ENCODE data around the gene ACER2.

ACER2 gene

GRCh38 chr9:19486803-19487202, 78.0 kb downstream of the ACER2 start:
- ChIA-PET CTCF (interaction anchor here (0.6 kb wide), 1 partner anchor 1470 kb away, joined by 3 read pairs; no protein-coding TSS in a partner anchor), POLR2A (ENCODE audit: low non-redundant PET) (no interaction called here)
- TF ChIP-seq, protein P1, sequence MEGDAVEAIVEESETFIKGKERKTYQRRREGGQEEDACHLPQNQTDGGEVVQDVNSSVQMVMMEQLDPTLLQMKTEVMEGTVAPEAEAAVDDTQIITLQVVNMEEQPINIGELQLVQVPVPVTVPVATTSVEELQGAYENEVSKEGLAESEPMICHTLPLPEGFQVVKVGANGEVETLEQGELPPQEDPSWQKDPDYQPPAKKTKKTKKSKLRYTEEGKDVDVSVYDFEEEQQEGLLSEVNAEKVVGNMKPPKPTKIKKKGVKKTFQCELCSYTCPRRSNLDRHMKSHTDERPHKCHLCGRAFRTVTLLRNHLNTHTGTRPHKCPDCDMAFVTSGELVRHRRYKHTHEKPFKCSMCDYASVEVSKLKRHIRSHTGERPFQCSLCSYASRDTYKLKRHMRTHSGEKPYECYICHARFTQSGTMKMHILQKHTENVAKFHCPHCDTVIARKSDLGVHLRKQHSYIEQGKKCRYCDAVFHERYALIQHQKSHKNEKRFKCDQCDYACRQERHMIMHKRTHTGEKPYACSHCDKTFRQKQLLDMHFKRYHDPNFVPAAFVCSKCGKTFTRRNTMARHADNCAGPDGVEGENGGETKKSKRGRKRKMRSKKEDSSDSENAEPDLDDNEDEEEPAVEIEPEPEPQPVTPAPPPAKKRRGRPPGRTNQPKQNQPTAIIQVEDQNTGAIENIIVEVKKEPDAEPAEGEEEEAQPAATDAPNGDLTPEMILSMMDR (conservative IDR thresholded peaks at IDR 0.05; ENCODE audit: low read depth) = no peak
- no peak for DNase-seq (ENCODE audit: low spot score)
- no peak overlapping the region for H3K27ac ChIP-seq

DNA sequence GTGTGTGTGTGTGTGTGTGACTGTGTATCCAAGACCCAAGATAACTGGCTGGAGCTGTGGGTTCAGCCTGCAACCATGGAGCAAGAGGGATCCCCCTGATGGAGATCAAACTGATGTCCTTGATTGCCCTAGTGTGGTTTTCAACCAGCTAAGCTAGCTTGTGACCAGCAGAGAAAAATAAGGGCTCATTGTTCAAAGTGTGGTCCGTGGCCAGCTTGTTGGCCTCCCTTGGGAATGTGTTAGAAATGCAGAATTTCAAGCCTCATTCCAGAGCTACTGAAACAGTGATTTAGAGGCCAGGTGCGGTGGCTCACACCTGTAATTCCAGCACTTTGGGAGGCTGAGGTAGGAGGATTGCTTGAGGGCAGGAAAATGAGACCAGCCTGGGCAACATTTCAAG, 79.9 kb downstream of the ACER2 start:
- TF ChIP-seq, protein P1 (conservative IDR thresholded peaks at IDR 0.05; ENCODE audit: low read depth) = no peak
- no peak overlapping the region for H3K27ac ChIP-seq
- CTCF ChIA-PET = interaction anchor here (0.6 to 0.8 kb wide), 2 partner anchors 24 to 226 kb away, joined by 3 to 4 read pairs; no protein-coding TSS in a partner anchor
- DNase-seq (ENCODE audit: low spot score) = no peak
- POLR2A ChIA-PET (ENCODE audit: low non-redundant PET) = no interaction called here

- CTCF ChIA-PET = no interaction called here
- H3K27ac ChIP-seq = no peak overlapping the region
- no peak for DNase-seq (ENCODE audit: low spot score)
- TF ChIP-seq, protein P1 (conservative IDR thresholded peaks at IDR 0.05; ENCODE audit: low read depth) = no peak
- POLR2A ChIA-PET (ENCODE audit: low non-redundant PET) = no interaction called here
Measured at GRCh38 chr9:19490269-19490668, 81.5 kb downstream of the ACER2 start.

DNA sequence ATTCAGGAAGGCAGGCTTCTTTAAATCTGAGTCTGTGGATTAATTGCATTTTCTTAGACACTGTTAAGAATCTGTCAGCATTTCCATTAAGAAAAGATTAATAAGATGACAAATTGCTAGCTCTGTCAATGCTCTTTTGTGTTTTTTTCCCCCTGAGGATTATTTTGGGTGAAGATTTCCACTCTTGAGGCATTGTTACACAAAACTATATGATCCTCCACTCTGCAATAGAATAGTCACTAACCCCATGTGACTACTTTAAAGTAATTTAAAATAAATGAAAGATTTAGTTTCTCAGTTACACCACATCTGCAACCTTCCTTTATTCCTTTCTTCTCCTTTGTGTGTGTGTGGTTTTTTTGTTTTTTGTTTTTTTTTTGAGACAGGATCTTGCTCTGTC, 82.0 kb downstream of the ACER2 start:
- H3K27ac ChIP-seq = no peak overlapping the region
- POLR2A ChIA-PET (ENCODE audit: low non-redundant PET) = no interaction called here
- CTCF ChIA-PET = interaction anchor here (0.6 kb wide), 2 partner anchors 733 to 1451 kb away, joined by 5 to 6 read pairs; no protein-coding TSS in a partner anchor
- TF ChIP-seq, protein P1 (conservative IDR thresholded peaks at IDR 0.05; ENCODE audit: low read depth) = no peak
- DNase-seq (ENCODE audit: low spot score) = no peak

GRCh38 chr9:19492775-19493173, 84.0 kb downstream of the ACER2 start:
- TF ChIP-seq, protein P1 (conservative IDR thresholded peaks at IDR 0.05; ENCODE audit: low read depth) = no peak
- POLR2A ChIA-PET (ENCODE audit: low non-redundant PET) = no interaction called here
- CTCF ChIA-PET = interaction anchor here (0.6 to 0.8 kb wide), 4 partner anchors 32 to 453 kb away, joined by 3 to 4 read pairs (median 4); no protein-coding TSS in a partner anchor
- no peak for DNase-seq (ENCODE audit: low spot score)
- H3K27ac ChIP-seq = no peak overlapping the region

DNA sequence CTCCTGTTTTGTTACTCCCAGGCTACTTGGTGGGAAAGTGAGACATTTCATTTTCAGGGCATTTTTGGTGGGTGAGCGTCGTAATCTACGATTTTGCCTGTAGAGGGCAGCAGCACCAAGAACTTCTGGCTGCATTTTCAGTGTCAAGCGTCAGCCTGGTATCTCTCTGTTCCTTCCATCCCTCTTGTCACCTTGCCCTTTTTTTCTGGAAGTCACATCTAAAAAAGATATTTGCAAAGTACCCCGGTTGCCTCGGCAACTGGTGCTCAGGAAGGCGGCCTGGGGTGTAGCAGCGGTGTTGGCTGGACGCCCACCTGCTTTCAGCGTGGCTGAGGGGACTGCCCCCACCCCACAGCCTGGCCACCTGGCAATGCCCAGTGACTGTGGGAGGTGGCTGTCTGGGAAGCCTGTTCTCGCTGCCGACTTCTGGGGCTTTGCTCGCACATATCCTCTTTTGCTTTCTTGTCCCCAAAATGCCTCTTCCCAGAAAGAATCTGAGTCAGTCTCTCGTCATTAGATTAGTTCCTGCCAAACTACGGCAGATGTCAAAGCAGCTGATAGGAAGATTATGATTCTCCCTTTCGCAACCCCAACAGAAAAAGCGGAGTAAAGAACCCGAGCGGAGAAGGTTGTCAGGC, 84.5 kb downstream of the ACER2 start:
- DNase-seq (ENCODE audit: low spot score) = peak; percentile 59
- H3K27ac ChIP-seq = peak overlapping the region; percentile 57
- TF ChIP-seq, protein P1 (conservative IDR thresholded peaks at IDR 0.05; ENCODE audit: low read depth) = peak; percentile 97
- POLR2A ChIA-PET (ENCODE audit: low non-redundant PET) = no interaction called here
- CTCF ChIA-PET = interaction anchor here (0.5 to 0.8 kb wide), 5 partner anchors 24 to 453 kb away, joined by 3 to 4 read pairs (median 3); no protein-coding TSS in a partner anchor
